PC-9 (cell line): ENCODE results near the gene CLEC2B. TPM values are rescaled to one million over a fixed set of nuclear protein-coding genes. Genes with fewer than 3 reads are reported as not detected.

ENCODE experiments used
- BruUV-seq: library from RNA; stranded (reverse); fragments of 400-500 nt; replicated peaks from 2 replicates; lab custom pipeline; 2021; lab: Mats Ljungman, UMichigan
- CTCF ChIA-PET: fragments of 300-600 bp; sonication (Branson Sonifier 250); formaldehyde crosslinking; loops from one replicate; lab custom pipeline; 2022; ENCODE audit warnings: antibody characterized with exemption; lab: Charles Lee
- POLR2A ChIA-PET: fragments of 300-600 bp; sonication (Branson Sonifier 250); formaldehyde crosslinking; loops from one replicate; lab custom pipeline; 2022; ENCODE audit warnings: antibody characterized with exemption; ENCODE audit not compliant: unreplicated experiment; lab: Charles Lee
- DNase-seq, 2 experiments: peaks; one replicate each; pipeline versions ENCODE4 v3.0.0 to v3.0.0-alpha.2; 2015 to 2022; ENCODE audit warnings: mixed read lengths in 1 of 2
- H2AFZ ChIP-seq: fragments of 200-600 bp; sonication (generic); 2 replicates; pipeline ENCODE4 v1.8.1; 2017; ENCODE audit warnings: antibody characterized with exemption
- H3F3A ChIP-seq: fragments of 200-600 bp; sonication (generic); 2 replicates; pipeline ENCODE4 v1.8.1; 2017; ENCODE audit warnings: antibody characterized with exemption, mild to moderate bottlenecking, low read depth; ENCODE audit not compliant: insufficient read depth
- H3K27ac ChIP-seq: fragments of 200-600 bp; sonication (generic); 2 replicates; pipeline ENCODE4 v1.6.1; 2016; ENCODE audit warnings: mixed run types
- H3K27me3 ChIP-seq: fragments of 200-600 bp; sonication (generic); 2 replicates; pipeline ENCODE4 v1.6.1; 2016; ENCODE audit warnings: low read depth, mixed run types; ENCODE audit not compliant: insufficient read depth
- H3K36me3 ChIP-seq: fragments of 200-600 bp; sonication (generic); 2 replicates; pipeline ENCODE4 v1.6.1; 2016; ENCODE audit warnings: low read depth, mixed run types
- H3K4me1 ChIP-seq: fragments of 200-600 bp; sonication (generic); replicated peaks from 2 replicates; pipeline ENCODE4 v1.6.1; 2016; ENCODE audit warnings: mixed run types; ENCODE audit not compliant: insufficient read depth
- H3K4me2 ChIP-seq: fragments of 200-600 bp; sonication (generic); 2 replicates; pipeline ENCODE4 v1.6.1; 2017; ENCODE audit warnings: mixed run types
- H3K4me3 ChIP-seq: fragments of 200-600 bp; sonication (generic); 2 replicates; pipeline ENCODE4 v1.6.1; 2016; ENCODE audit warnings: mixed run types
- H3K79me2 ChIP-seq: fragments of 200-600 bp; sonication (generic); 2 replicates; pipeline ENCODE4 v1.6.1; 2017; ENCODE audit warnings: low read depth, mixed run types
- H3K9me2 ChIP-seq: fragments of 200-600 bp; sonication (generic); 2 replicates; pipeline ENCODE4 v1.8.1; 2017; ENCODE audit warnings: mild to moderate bottlenecking; ENCODE audit not compliant: insufficient read depth
- H3K9me3 ChIP-seq: fragments of 200-600 bp; sonication (generic); 2 replicates; pipeline ENCODE4 v1.8.1; 2016; ENCODE audit warnings: low read depth; ENCODE audit not compliant: insufficient read depth
- H4K20me1 ChIP-seq: fragments of 200-600 bp; sonication (generic); 2 replicates; pipeline ENCODE4 v1.8.1; 2017; ENCODE audit not compliant: insufficient read depth
- CTCF ChIP-seq: fragments of 200-600 bp; sonication (generic); conservative IDR thresholded peaks from 2 replicates; pipeline ENCODE4 v1.6.1; 2017; ENCODE audit warnings: mixed run types, antibody characterized with exemption, mild to moderate bottlenecking, moderate library complexity
- EZH2 ChIP-seq: fragments of 200-600 bp; sonication (generic); IDR thresholded peaks from 2 replicates; pipeline ENCODE4 v1.8.0; 2017; ENCODE audit warnings: antibody characterized with exemption, low read depth
- intact Hi-C: fragments of 100-400 bp; cut with micrococcal nuclease; formaldehyde crosslinking; loops from one replicate; pipeline ENCODE4 v1.10.0; 2022; ENCODE audit not compliant: unreplicated experiment
- total RNA-seq: library from RNA; stranded (reverse); gene quantifications from 2 replicates; pipeline ENCODE4 v1.2.3, GENCODE V29; 2021

CLEC2B gene
- total RNA-seq, 1 experiment from 2014 or later = 3.9 TPM

- H4K20me1 ChIP-seq = no peaks in the 10 kb centered on the region
- no peaks in the 10 kb centered on the region for H3K9me3 ChIP-seq
- H3K9me2 ChIP-seq = no peaks in the 10 kb centered on the region
- no peaks in the 10 kb centered on the region for H3K27me3 ChIP-seq
- H3K4me3 ChIP-seq = no peak overlapping the region
- H3K4me2 ChIP-seq = no peak overlapping the region
- POLR2A ChIA-PET = interaction anchor here (0.6 kb wide), 1 partner anchor 219 kb away, joined by 4 read pairs; no protein-coding TSS in a partner anchor
- CTCF ChIA-PET = no interaction called here
- no TSS peak for BruUV-seq
- no peak for DNase-seq
- H2AFZ ChIP-seq = no peak overlapping the region
- H3K79me2 ChIP-seq = no peaks in the 10 kb centered on the region
- H3F3A ChIP-seq = no peaks in the 10 kb centered on the region
- TF ChIP-seq EZH2 (no peak), CTCF (no peak)
- no peaks in the 10 kb centered on the region for H3K4me1 ChIP-seq
- intact Hi-C loops = no loop called here
- no peak overlapping the region for H3K27ac ChIP-seq
- no peaks in the 10 kb centered on the region for H3K36me3 ChIP-seq
These were observed 13.0 kb downstream of the CLEC2B start for GRCh38 chr12:9856151-9856550.

- Histone ChIP-seq H3K36me3 (no peaks in the 10 kb centered on the region), H3F3A (no peaks in the 10 kb centered on the region), H3K4me2 (no peak overlapping the region), H3K27ac (no peak overlapping the region), H3K27me3 (no peaks in the 10 kb centered on the region), H4K20me1 (no peaks in the 10 kb centered on the region), H3K9me3 (no peaks in the 10 kb centered on the region), H3K4me3 (no peak overlapping the region), H2AFZ (no peak overlapping the region), H3K9me2 (no peaks in the 10 kb centered on the region), H3K4me1 (no peaks in the 10 kb centered on the region), H3K79me2 (no peaks in the 10 kb centered on the region)
- BruUV-seq = no TSS peak
- POLR2A ChIA-PET = no interaction called here
- CTCF ChIA-PET = no interaction called here
- no peak for DNase-seq
- TF ChIP-seq CTCF (no peak), EZH2 (no peak)
- intact Hi-C loops = no loop called here
These were observed 17.2 kb downstream of the CLEC2B start for GRCh38 chr12:9851927-9852326.

GRCh38 chr12:9851050-9851449, 18.1 kb downstream of the CLEC2B start:
- Histone ChIP-seq H3K4me2 (no peak overlapping the region), H2AFZ (no peak overlapping the region), H3F3A (no peaks in the 10 kb centered on the region), H3K27me3 (no peaks in the 10 kb centered on the region), H3K9me3 (no peaks in the 10 kb centered on the region), H3K79me2 (no peaks in the 10 kb centered on the region), H3K36me3 (no peaks in the 10 kb centered on the region), H3K27ac (no peak overlapping the region), H3K4me1 (no peaks in the 10 kb centered on the region), H3K9me2 (no peaks in the 10 kb centered on the region), H4K20me1 (no peaks in the 10 kb centered on the region), H3K4me3 (no peak overlapping the region)
- CTCF ChIA-PET = interaction anchor here (0.7 kb wide), 1 partner anchor 1715 kb away, joined by 5 read pairs; no protein-coding TSS in a partner anchor
- no peak for TF ChIP-seq CTCF
- TF ChIP-seq EZH2 = no peak
- BruUV-seq = no TSS peak
- POLR2A ChIA-PET = no interaction called here
- DNase-seq = no peak
- intact Hi-C loops = no loop called here
